ENCODE measurements around the gene CDKN2B-AS1.

DNA sequence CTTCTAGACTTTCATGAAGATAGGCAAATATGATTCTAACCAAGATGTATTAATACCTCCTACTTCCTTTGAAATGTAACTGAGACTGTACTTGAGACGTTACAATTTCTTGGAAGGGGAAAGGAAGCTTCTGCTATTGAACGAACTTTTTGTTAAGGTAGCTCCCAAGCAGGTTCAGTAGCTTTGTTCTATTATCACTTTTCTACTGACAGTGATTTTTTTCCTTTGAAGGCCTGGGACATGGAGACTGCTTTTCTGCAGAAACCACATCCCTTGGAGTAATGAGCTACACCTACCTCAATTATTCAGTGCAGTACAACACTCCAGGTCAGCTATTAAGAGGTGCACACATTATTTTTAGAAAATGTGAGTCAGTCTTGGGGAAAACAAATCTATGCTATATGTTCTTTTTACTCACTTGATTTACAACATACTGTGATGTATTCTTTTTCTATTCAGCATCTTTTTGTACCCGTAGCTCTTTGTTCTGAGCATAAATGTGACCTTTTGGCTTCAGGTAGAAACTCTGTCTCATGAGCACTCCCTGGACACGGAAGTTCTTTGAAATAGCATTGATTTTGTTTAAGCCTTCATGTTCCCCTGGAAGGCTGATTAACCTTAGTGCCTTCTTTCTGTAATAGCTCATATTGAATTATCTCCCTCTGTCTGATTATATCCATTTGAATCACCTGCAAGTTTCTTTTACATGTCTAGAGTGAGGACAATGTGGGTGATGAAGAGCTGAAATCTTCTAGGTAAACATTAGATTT, 71.0 kb downstream of the CDKN2B-AS1 start:
- TF ChIP-seq, protein P1, sequence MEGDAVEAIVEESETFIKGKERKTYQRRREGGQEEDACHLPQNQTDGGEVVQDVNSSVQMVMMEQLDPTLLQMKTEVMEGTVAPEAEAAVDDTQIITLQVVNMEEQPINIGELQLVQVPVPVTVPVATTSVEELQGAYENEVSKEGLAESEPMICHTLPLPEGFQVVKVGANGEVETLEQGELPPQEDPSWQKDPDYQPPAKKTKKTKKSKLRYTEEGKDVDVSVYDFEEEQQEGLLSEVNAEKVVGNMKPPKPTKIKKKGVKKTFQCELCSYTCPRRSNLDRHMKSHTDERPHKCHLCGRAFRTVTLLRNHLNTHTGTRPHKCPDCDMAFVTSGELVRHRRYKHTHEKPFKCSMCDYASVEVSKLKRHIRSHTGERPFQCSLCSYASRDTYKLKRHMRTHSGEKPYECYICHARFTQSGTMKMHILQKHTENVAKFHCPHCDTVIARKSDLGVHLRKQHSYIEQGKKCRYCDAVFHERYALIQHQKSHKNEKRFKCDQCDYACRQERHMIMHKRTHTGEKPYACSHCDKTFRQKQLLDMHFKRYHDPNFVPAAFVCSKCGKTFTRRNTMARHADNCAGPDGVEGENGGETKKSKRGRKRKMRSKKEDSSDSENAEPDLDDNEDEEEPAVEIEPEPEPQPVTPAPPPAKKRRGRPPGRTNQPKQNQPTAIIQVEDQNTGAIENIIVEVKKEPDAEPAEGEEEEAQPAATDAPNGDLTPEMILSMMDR (IDR thresholded peaks at IDR 0.05) = no peak
- TF ChIP-seq POLR2A (IDR thresholded peaks at IDR 0.05) = no peak
